Panc1 (cell line): Measurements from ENCODE around the gene ULBP2.

Experiments used
- CTCF ChIP-seq: fragments of 450-650 bp; IDR thresholded peaks from 2 replicates; pipeline ENCODE4 v1.5.1; 2017; ENCODE audit warnings: mild to moderate bottlenecking
- POLR2AphosphoS5 ChIP-seq: IDR thresholded peaks from 2 replicates; pipeline ENCODE4 v1.6.1; 2012; ENCODE audit warnings: mild to moderate bottlenecking, low read depth, low read length, moderate library complexity
- REST ChIP-seq, 2 experiments: IDR thresholded peaks; 2 replicates each; pipeline ENCODE4 v1.6.1; 2011 to 2012; ENCODE audit warnings: low read depth in 2 of 2, control low read depth in 1 of 2, low read length in 1 of 2, mild to moderate bottlenecking in 1 of 2, moderate library complexity in 1 of 2; ENCODE audit not compliant: insufficient read depth in 1 of 2
- SIN3A ChIP-seq: IDR thresholded peaks from 2 replicates; pipeline ENCODE4 v1.6.1; 2012; ENCODE audit warnings: low read depth, mild to moderate bottlenecking, low read length, moderate library complexity, borderline replicate concordance; ENCODE audit not compliant: insufficient read depth
- TCF7L2 ChIP-seq: IDR thresholded peaks from 2 replicates; pipeline ENCODE4 v1.6.1; 2011; ENCODE audit warnings: mild to moderate bottlenecking, low read depth, low read length, inconsistent platforms

GRCh38 chr6:149917679-149918078 lies 24.1 kb upstream of the ULBP2 start:
- TF ChIP-seq CTCF (no peak), SIN3A (no peak), REST (IDR thresholded peaks at IDR 0.05; ENCODE audit: insufficient read depth in 1 of 2, low read depth in 2 of 2, low read length in 1 of 2) (no peak), POLR2AphosphoS5 (no peak), TCF7L2 (no peak)
